Mucosa of stomach (tissue), 1 donor: Measurements from ENCODE around the gene PYCARD.
"Not testable (repeated sequence)": the region's sequence is repeated elsewhere in the genome, so short reads cannot be mapped to it uniquely, and the experiment has no call there.

Experiments
- H3K27me3 ChIP-seq: one replicate; pipeline ENCODE4 v1.7.0; 2013; ENCODE audit warnings: mild to moderate bottlenecking, low read length; ENCODE audit not compliant: control insufficient read depth, insufficient read depth
- H3K36me3 ChIP-seq: one replicate; pipeline ENCODE4 v1.7.0; 2013; ENCODE audit warnings: low read length; ENCODE audit not compliant: control insufficient read depth, insufficient read depth
- H3K4me1 ChIP-seq: one replicate; pipeline ENCODE4 v1.7.0; 2013; ENCODE audit warnings: mild to moderate bottlenecking, low read length; ENCODE audit not compliant: control insufficient read depth, insufficient read depth
- H3K4me3 ChIP-seq: one replicate; pipeline ENCODE4 v1.7.0; 2013; ENCODE audit warnings: low read length
- H3K9ac ChIP-seq: one replicate; pipeline ENCODE4 v1.7.0; 2013; ENCODE audit warnings: mild to moderate bottlenecking, low read length, moderate library complexity
- H3K9me3 ChIP-seq: one replicate; pipeline ENCODE4 v1.7.0; 2013; ENCODE audit warnings: mild to moderate bottlenecking, low read length, moderate library complexity; ENCODE audit not compliant: control insufficient read depth
- donor health status: Pancreatic carcinoma.

The PYCARD gene

GRCh38 chr16:31202414-31203375 lies at the start of gene PYCARD:
PYCARD (minus strand) TSS chr16:31202760; CDS start chr16:31202690, 70 bp downstream.
- H3K9me3 ChIP-seq: no peaks in the 10 kb centered on the region
- H3K27me3 ChIP-seq: peaks cover 5% of the 10 kb centered on the region
- peak within 1 kb of the TSS; percentile 47 for H3K4me3 ChIP-seq
- H3K4me1 ChIP-seq: peaks cover 19% of the 10 kb centered on the region
- no peaks in the 10 kb centered on the region for H3K36me3 ChIP-seq
- H3K9ac ChIP-seq: peak within 1 kb of the TSS; percentile 61

- no peaks in the 10 kb centered on the region for H3K27me3 ChIP-seq
- no peaks in the 10 kb centered on the region for H3K9me3 ChIP-seq
- H3K4me3 ChIP-seq: no peak overlapping the region
- H3K9ac ChIP-seq: no peak overlapping the region
- H3K36me3 ChIP-seq: no peaks in the 10 kb centered on the region
- no peaks in the 10 kb centered on the region for H3K4me1 ChIP-seq
Measured at GRCh38 chr16:31251435-31251834, 48.9 kb upstream of the PYCARD start.

GRCh38 chr16:31250782-31251384 lies 48.3 kb upstream of the PYCARD start:
- Histone ChIP-seq H3K4me1 (no peaks in the 10 kb centered on the region), H3K9ac (no peak overlapping the region), H3K9me3 (no peaks in the 10 kb centered on the region), H3K4me3 (no peak overlapping the region), H3K27me3 (no peaks in the 10 kb centered on the region), H3K36me3 (no peaks in the 10 kb centered on the region)

GRCh38 chr16:31248344-31248743 lies 45.8 kb upstream of the PYCARD start:
- no peaks in the 10 kb centered on the region for H3K27me3 ChIP-seq
- no peaks in the 10 kb centered on the region for H3K9me3 ChIP-seq
- no peaks in the 10 kb centered on the region for H3K36me3 ChIP-seq
- no peak overlapping the region for H3K4me3 ChIP-seq
- H3K4me1 ChIP-seq: no peaks in the 10 kb centered on the region
- H3K9ac ChIP-seq: no peak overlapping the region

- H3K27me3 ChIP-seq: no peaks in the 10 kb centered on the region
Measured at GRCh38 chr16:31246296-31246695, 43.7 kb upstream of the PYCARD start.

GRCh38 chr16:31245598-31245997 lies 43.0 kb upstream of the PYCARD start:
- not testable (repeated sequence) for H3K4me1 ChIP-seq, H3K9ac ChIP-seq, H3K9me3 ChIP-seq, H3K36me3 ChIP-seq, H3K27me3 ChIP-seq, H3K4me3 ChIP-seq

More at GRCh38 chr16:31246296-31246695, 43.7 kb upstream of the PYCARD start:
- H3K4me3 ChIP-seq: no peak overlapping the region
- H3K9ac ChIP-seq: no peak overlapping the region
- no peaks in the 10 kb centered on the region for H3K9me3 ChIP-seq
- H3K4me1 ChIP-seq: no peaks in the 10 kb centered on the region
- no peaks in the 10 kb centered on the region for H3K36me3 ChIP-seq

- no peaks in the 10 kb centered on the region for H3K36me3 ChIP-seq
- H3K9ac ChIP-seq: no peak overlapping the region
- H3K4me3 ChIP-seq: no peak overlapping the region
- no peaks in the 10 kb centered on the region for H3K27me3 ChIP-seq
- H3K4me1 ChIP-seq: no peaks in the 10 kb centered on the region
- H3K9me3 ChIP-seq: no peaks in the 10 kb centered on the region
Measured at GRCh38 chr16:31243734-31244670, 41.4 kb upstream of the PYCARD start.

- H3K4me1 ChIP-seq: no peaks in the 10 kb centered on the region
- H3K27me3 ChIP-seq: no peaks in the 10 kb centered on the region
- H3K4me3 ChIP-seq: no peak overlapping the region
- H3K9ac ChIP-seq: no peak overlapping the region
- no peaks in the 10 kb centered on the region for H3K36me3 ChIP-seq
- no peaks in the 10 kb centered on the region for H3K9me3 ChIP-seq
Measured at GRCh38 chr16:31242206-31242605, 39.6 kb upstream of the PYCARD start.

- H3K4me3 ChIP-seq: no peak overlapping the region
- no peak overlapping the region for H3K9ac ChIP-seq
- no peaks in the 10 kb centered on the region for H3K4me1 ChIP-seq
- H3K36me3 ChIP-seq: no peaks in the 10 kb centered on the region
- H3K9me3 ChIP-seq: no peaks in the 10 kb centered on the region
- H3K27me3 ChIP-seq: no peaks in the 10 kb centered on the region
Measured at GRCh38 chr16:31238041-31238440, 35.5 kb upstream of the PYCARD start.

GRCh38 chr16:31229501-31229900 lies 26.9 kb upstream of the PYCARD start:
- H3K4me3 ChIP-seq: no peak overlapping the region
- H3K27me3 ChIP-seq: no peaks in the 10 kb centered on the region
- no peak overlapping the region for H3K9ac ChIP-seq
- H3K9me3 ChIP-seq: no peaks in the 10 kb centered on the region
- H3K36me3 ChIP-seq: no peaks in the 10 kb centered on the region
- H3K4me1 ChIP-seq: no peaks in the 10 kb centered on the region

GRCh38 chr16:31228206-31228605 lies 25.6 kb upstream of the PYCARD start:
- H3K4me1 ChIP-seq: no peaks in the 10 kb centered on the region
- no peak overlapping the region for H3K4me3 ChIP-seq
- H3K9ac ChIP-seq: no peak overlapping the region
- H3K9me3 ChIP-seq: no peaks in the 10 kb centered on the region
- H3K36me3 ChIP-seq: no peaks in the 10 kb centered on the region
- H3K27me3 ChIP-seq: no peaks in the 10 kb centered on the region
